SU-DHL-6 (cell line): ENCODE measurements around the gene MAP3K20.

Source experiments
- EZH2phosphoT487 ChIP-seq: fragments of 200-600 bp; sonication (generic), shearing (Covaris generic); conservative IDR thresholded peaks from 2 replicates; pipeline ENCODE4 v1.6.1; 2018; ENCODE audit warnings: mild to moderate bottlenecking, antibody characterized with exemption, low read length, moderate library complexity, mixed read lengths
- TF ChIP-seq, protein P1 (sequence below): fragments of 200-600 bp; sonication (generic); IDR thresholded peaks from one replicate; pipeline ENCODE4 v1.5.1; 2017; ENCODE audit warnings: antibody characterized with exemption, mild to moderate bottlenecking, low read length, moderate library complexity; ENCODE audit not compliant: insufficient read depth, poor library complexity, severe bottlenecking

DNA sequence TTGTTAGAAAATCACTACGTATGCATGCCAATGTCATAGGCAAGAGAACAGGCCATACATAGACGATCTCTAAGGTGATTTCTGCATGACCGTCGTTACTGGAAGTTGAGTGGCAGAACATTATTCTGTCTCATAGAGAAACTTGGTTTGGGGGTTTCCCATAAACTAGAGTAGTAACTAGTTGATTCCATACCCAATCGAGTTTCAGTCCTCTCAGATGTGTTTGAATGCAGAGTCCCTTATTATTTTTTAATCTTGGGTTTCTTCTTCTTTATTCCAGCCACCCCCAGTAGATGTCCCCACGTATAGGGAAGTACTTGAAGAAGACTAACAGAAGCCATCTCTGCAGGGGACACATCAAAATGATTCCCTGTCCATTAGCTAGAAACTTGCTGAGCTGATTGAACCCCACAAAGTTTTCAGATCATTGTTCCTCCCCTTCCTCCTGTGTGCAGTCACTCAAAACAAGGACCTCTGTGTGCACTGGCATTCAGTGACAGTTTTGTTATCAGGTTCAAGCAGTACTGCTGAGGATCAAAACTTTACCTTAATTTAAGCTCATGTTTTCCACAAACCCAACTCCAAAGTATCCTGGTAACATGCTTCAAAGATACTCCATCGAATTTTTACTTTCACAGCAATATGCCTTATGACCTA is 210.6 kb downstream of the MAP3K20 start:
- TF ChIP-seq EZH2phosphoT487 = no peak
- TF ChIP-seq, protein P1, sequence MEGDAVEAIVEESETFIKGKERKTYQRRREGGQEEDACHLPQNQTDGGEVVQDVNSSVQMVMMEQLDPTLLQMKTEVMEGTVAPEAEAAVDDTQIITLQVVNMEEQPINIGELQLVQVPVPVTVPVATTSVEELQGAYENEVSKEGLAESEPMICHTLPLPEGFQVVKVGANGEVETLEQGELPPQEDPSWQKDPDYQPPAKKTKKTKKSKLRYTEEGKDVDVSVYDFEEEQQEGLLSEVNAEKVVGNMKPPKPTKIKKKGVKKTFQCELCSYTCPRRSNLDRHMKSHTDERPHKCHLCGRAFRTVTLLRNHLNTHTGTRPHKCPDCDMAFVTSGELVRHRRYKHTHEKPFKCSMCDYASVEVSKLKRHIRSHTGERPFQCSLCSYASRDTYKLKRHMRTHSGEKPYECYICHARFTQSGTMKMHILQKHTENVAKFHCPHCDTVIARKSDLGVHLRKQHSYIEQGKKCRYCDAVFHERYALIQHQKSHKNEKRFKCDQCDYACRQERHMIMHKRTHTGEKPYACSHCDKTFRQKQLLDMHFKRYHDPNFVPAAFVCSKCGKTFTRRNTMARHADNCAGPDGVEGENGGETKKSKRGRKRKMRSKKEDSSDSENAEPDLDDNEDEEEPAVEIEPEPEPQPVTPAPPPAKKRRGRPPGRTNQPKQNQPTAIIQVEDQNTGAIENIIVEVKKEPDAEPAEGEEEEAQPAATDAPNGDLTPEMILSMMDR = no peak
